OCI-LY1 (cell line): ENCODE results near the gene MYL12B.

Source experiments
- EZH2 ChIP-seq: fragments of 200-600 bp; sonication (generic), shearing (Covaris generic); IDR thresholded peaks from 2 replicates; pipeline ENCODE4 v1.8.0; 2017; ENCODE audit warnings: borderline replicate concordance, mixed run types, mild to moderate bottlenecking, antibody characterized with exemption, low read length, moderate library complexity, mixed read lengths
- TF ChIP-seq, protein P1 (sequence below): fragments of 200-600 bp; sonication (generic), shearing (Covaris generic); IDR thresholded peaks from 2 replicates; pipeline ENCODE4 v1.5.1; 2017; ENCODE audit warnings: mild to moderate bottlenecking, antibody characterized with exemption, low read length, moderate library complexity, mixed read lengths

DNA sequence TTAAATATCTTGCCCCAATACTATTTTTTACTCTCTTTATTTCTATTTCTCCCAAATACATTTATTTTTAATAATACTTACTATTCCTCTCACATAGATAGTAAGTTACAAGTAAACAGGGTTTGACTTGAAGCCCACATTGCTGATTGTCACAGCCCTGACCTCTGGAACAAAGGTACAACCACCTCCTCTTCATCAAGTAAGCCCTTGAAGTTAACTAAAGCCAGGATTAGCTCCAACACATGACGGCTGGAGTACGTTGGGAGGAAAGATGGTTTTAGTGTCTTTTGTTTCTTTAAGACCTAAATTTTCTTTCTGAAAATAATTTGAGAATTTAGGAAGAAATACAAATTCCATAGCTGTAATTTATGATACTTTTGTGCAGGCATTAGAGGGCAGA lies 43.1 kb upstream of the MYL12B start:
- TF ChIP-seq, protein P1, sequence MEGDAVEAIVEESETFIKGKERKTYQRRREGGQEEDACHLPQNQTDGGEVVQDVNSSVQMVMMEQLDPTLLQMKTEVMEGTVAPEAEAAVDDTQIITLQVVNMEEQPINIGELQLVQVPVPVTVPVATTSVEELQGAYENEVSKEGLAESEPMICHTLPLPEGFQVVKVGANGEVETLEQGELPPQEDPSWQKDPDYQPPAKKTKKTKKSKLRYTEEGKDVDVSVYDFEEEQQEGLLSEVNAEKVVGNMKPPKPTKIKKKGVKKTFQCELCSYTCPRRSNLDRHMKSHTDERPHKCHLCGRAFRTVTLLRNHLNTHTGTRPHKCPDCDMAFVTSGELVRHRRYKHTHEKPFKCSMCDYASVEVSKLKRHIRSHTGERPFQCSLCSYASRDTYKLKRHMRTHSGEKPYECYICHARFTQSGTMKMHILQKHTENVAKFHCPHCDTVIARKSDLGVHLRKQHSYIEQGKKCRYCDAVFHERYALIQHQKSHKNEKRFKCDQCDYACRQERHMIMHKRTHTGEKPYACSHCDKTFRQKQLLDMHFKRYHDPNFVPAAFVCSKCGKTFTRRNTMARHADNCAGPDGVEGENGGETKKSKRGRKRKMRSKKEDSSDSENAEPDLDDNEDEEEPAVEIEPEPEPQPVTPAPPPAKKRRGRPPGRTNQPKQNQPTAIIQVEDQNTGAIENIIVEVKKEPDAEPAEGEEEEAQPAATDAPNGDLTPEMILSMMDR: no peak
- TF ChIP-seq EZH2: no peak
